Esophagus squamous epithelium (tissue), 5 donors: ENCODE data around the gene SGMS1. TPM values are rescaled to one million over a fixed set of nuclear protein-coding genes. Genes with fewer than 3 reads are reported as not detected.
A peak's percentile ranks its signal among the peaks of the same experiment; 100 is the strongest.

ENCODE experiments used
- DNase-seq: peaks from one replicate; lab custom pipeline; 2025; lab: John Stamatoyannopoulos, UW
- H3K27ac ChIP-seq, 4 donors: fragments of 200-600 bp; sonication (generic); one replicate each; pipeline ENCODE4 v1.5.1; 2016 to 2019; ENCODE audit warnings: mild to moderate bottlenecking in 1 of 4
- H3K27me3 ChIP-seq, 4 donors: fragments of 200-600 bp; sonication (generic); 1 replicate in 3 of 4; 2 replicates in 1 of 4; pipeline versions ENCODE4 v1.5.1 to v1.6.0; 2017 to 2021; ENCODE audit warnings: antibody characterized with exemption in 1 of 4
- H3K36me3 ChIP-seq, 3 donors: fragments of 200-600 bp; sonication (generic); one replicate each; pipeline ENCODE4 v1.5.1; 2016 to 2019
- H3K4me1 ChIP-seq, 3 donors: fragments of 200-600 bp; sonication (generic); one replicate each; pipeline ENCODE4 v1.5.1; 2017 to 2019
- H3K4me3 ChIP-seq, 4 donors: fragments of 200-600 bp; sonication (generic); 1 replicate in 3 of 4; 2 replicates in 1 of 4; pipeline ENCODE4 v1.5.1; 2016 to 2019; ENCODE audit warnings: mild to moderate bottlenecking in 2 of 4, moderate library complexity in 1 of 4
- H3K9me3 ChIP-seq, 3 donors: fragments of 200-600 bp; sonication (generic); one replicate each; pipeline ENCODE4 v1.5.1; 2016 to 2019
- POLR2A ChIP-seq, 4 donors: fragments of 450-650 bp; IDR thresholded peaks; one replicate each; pipeline ENCODE4 v1.6.1; 2017; ENCODE audit warnings: antibody characterized with exemption in 4 of 4, mild to moderate bottlenecking in 4 of 4, moderate library complexity in 3 of 4
- WGBS, 2 donors: methylation state at CpG; one replicate each; pipeline ENCODE4 v1.1.5; 2018; 5-methylcytosine and 5-hydroxymethylcytosine counted together
- intact Hi-C: fragments of 100-400 bp; cut with DNase I; formaldehyde crosslinking; loops from one replicate; pipeline ENCODE4 v1.15.0; 2022
- total RNA-seq, 4 donors: library from RNA; depleted of rRNA; stranded (reverse); fragments of >200 nt; gene quantifications; one replicate each; pipeline ENCODE4 v1.1.0, GENCODE V29; 2016
- TF ChIP-seq, protein P1 (sequence below), 6 experiments: fragments of 450-650 bp in 4 of 6; fragments of 200-600 bp in 2 of 6; sonication (generic) in 2 of 6; IDR thresholded peaks; one replicate each; pipeline ENCODE4 v1.5.1; 2016 to 2019; ENCODE audit warnings: antibody characterized with exemption in 6 of 6, mild to moderate bottlenecking in 4 of 6, moderate library complexity in 4 of 6
- donor health status: DM: yes; HTN: yes; CAD: no.

SGMS1 gene
- total RNA-seq, 4 donors from 2014 or later: 39.4 to 64.1 (median 54.9) TPM

GRCh38 chr10:50438049-50438936 lies 185.5 kb downstream of the SGMS1 start:
- H3K9me3 ChIP-seq: no peaks in the 10 kb centered on the region
- H3K36me3 ChIP-seq: no peaks in the 10 kb centered on the region
- intact Hi-C loops: no loop called here
- no peak for TF ChIP-seq POLR2A (IDR thresholded peaks at IDR 0.05)
- TF ChIP-seq, protein P1, sequence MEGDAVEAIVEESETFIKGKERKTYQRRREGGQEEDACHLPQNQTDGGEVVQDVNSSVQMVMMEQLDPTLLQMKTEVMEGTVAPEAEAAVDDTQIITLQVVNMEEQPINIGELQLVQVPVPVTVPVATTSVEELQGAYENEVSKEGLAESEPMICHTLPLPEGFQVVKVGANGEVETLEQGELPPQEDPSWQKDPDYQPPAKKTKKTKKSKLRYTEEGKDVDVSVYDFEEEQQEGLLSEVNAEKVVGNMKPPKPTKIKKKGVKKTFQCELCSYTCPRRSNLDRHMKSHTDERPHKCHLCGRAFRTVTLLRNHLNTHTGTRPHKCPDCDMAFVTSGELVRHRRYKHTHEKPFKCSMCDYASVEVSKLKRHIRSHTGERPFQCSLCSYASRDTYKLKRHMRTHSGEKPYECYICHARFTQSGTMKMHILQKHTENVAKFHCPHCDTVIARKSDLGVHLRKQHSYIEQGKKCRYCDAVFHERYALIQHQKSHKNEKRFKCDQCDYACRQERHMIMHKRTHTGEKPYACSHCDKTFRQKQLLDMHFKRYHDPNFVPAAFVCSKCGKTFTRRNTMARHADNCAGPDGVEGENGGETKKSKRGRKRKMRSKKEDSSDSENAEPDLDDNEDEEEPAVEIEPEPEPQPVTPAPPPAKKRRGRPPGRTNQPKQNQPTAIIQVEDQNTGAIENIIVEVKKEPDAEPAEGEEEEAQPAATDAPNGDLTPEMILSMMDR (IDR thresholded peaks at IDR 0.05): no peak
- no peak overlapping the region for H3K4me3 ChIP-seq
- WGBS, 2 donors: 80 to 90% methylated on average over 6 of the region's 6 CpGs
- H3K4me1 ChIP-seq: no peaks in the 10 kb centered on the region
- DNase-seq: no peak
- H3K27ac ChIP-seq: no peak overlapping the region
- no peaks in the 10 kb centered on the region for H3K27me3 ChIP-seq

DNA sequence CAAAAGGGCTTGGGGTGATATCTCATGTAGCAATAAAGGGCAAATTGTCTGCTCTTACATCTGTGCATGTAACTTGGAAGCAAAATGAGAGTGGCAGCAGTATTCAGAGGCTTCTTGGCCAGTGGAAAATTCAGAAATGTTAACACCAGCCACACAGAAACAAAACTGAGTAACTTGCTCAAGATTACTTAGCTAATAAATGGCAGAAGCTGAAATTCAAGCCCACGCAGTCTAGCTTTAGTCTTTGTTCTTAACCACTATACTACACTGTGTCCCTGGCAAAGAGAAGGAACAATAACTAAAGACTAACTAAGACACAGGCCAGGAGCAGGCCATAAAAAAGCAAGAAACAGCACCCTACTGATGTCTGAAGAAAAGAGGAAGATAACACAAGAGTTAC lies 186.5 kb downstream of the SGMS1 start:
- Histone ChIP-seq H3K4me3 (no peak overlapping the region), H3K27ac (no peak overlapping the region), H3K36me3 (no peaks in the 10 kb centered on the region), H3K27me3 (no peaks in the 10 kb centered on the region), H3K9me3 (no peaks in the 10 kb centered on the region), H3K4me1 (peaks cover 0 to under 1% (median 0%) of the 10 kb centered on the region in 3 donors)
- WGBS, 2 donors: 80 to 90% methylated on average over 1 of the region's 1 CpG
- no peak for DNase-seq
- TF ChIP-seq, protein P1 (IDR thresholded peaks at IDR 0.05): no peak
- TF ChIP-seq POLR2A (IDR thresholded peaks at IDR 0.05): no peak
- intact Hi-C loops: no loop called here

DNA sequence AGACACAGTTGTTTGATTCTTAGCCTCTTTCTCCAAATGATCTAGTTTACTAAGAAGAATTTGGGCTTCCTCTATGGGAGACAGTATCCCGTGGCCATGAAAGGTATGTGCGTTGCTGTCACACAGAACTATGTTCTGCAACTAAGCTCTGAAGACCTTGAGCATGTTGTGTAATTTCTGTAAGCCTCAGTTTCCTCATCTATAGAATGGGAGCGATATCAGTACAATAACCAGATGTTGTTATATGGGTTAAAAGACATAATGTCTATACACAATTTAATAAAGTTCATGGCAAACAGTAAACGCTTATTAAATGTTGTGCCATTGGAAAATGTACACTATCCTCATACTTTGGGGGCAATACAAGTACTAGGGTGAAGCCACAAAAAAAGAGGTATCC lies 187.0 kb downstream of the SGMS1 start:
- intact Hi-C loops: no loop called here
- H3K4me1 ChIP-seq: peaks cover 0 to 5% (median 0%) of the 10 kb centered on the region in 3 donors
- no peaks in the 10 kb centered on the region for H3K36me3 ChIP-seq
- WGBS, 2 donors: 89 to 93% methylated on average over 4 of the region's 4 CpGs
- H3K4me3 ChIP-seq: no peak overlapping the region
- H3K9me3 ChIP-seq: no peaks in the 10 kb centered on the region
- H3K27ac ChIP-seq: no peak overlapping the region
- H3K27me3 ChIP-seq: no peaks in the 10 kb centered on the region
- DNase-seq: no peak
- TF ChIP-seq POLR2A (IDR thresholded peaks at IDR 0.05): no peak
- TF ChIP-seq, protein P1 (IDR thresholded peaks at IDR 0.05): no peak

- whole genome bisulfite sequencing, 2 donors: 68 to 100% methylated on average over 1 of the region's 1 CpG
- H3K9me3 ChIP-seq: no peaks in the 10 kb centered on the region
Measured at GRCh38 chr10:50432211-50433009, 191.3 kb downstream of the SGMS1 start.

More at GRCh38 chr10:50432211-50433009, 191.3 kb downstream of the SGMS1 start:
- intact Hi-C loops: no loop called here
- Histone ChIP-seq H3K4me3 (no peak overlapping the region), H3K27ac (peak overlapping the region in 3 of 4 donors; percentile 35 to 58 (median 47)), H3K36me3 (no peaks in the 10 kb centered on the region), H3K4me1 (peaks cover 0 to 11% (median 0%) of the 10 kb centered on the region in 3 donors), H3K27me3 (no peaks in the 10 kb centered on the region)
- no peak for DNase-seq
- TF ChIP-seq, protein P1 (IDR thresholded peaks at IDR 0.05): no peak
- no peak for TF ChIP-seq POLR2A (IDR thresholded peaks at IDR 0.05)
